Stimulated activated CD8-positive, alpha-beta memory T cell treated with anti-CD3 and anti-CD28 coated beads, Interleukin-4, amount 100 ng/mL, for 4 hours (primary cell): ENCODE results near the gene SMARCD1.

Experiments used
- DNase-seq, 2 donors: peaks; one replicate each; pipeline ENCODE4 v3.0.0-alpha.2; 2020; ENCODE audit warnings: low read depth in 2 of 2, low spot score in 1 of 2

The SMARCD1 gene

DNA sequence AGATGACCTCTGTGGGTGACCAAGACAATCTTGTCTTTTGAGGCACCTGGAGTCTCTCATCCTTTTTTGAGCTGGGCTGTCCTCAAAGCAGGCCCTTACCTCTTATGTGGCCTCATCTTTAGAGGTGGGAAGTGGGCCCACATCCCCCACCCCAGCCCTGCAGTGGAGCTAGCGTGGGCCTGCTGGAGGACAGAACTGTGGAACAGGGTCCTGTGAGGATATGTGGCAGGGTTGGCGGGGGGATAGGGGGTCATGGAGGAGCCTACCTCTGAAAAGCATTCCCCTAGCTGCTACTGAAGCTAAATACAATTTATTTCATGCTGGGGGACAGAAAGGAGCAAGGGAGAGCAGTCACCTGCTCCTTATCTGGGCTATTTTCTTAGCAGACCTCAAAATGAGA is 18.2 kb downstream of the SMARCD1 start:
- no peak for DNase-seq

GRCh38 chr12:50103767-50104321 is 18.7 kb downstream of the SMARCD1 start, which contains the start of gene GPD1:
Gene GPD1 (plus strand): TSS chr12:50104008. CDS start chr12:50104051, 43 bp downstream.
- no peak for DNase-seq

GRCh38 chr12:50104417-50105366 is 19.6 kb downstream of the SMARCD1 start:
- DNase-seq = no peak

DNA sequence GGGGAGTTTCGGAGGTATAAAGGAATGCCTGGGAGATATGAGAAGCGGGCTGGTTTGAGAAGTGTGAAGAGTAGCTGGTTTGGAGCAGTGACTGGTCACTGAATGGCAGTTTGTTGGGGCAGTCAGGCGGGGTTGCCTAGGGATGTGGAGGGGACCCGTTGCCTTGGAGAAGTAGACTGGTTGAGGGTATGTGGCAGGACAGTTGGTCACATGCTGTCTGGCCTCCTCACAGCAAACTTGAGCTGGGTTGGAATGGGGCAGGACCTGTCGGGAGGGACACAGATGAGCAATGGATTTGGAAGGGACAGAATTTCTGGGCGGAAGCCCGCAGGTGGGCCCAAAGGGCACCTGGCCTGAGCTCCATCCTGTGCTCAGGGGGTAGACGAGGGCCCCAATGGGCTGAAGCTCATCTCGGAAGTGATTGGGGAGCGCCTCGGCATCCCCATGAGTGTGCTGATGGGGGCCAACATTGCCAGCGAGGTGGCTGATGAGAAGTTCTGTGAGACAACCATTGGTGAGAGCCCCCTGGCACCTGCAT is 20.8 kb downstream of the SMARCD1 start:
- no peak for DNase-seq

- no peak for DNase-seq
These were observed 21.8 kb downstream of the SMARCD1 start for GRCh38 chr12:50106907-50107306.

GRCh38 chr12:50107416-50108268 is 22.5 kb downstream of the SMARCD1 start:
- no peak for DNase-seq

DNA sequence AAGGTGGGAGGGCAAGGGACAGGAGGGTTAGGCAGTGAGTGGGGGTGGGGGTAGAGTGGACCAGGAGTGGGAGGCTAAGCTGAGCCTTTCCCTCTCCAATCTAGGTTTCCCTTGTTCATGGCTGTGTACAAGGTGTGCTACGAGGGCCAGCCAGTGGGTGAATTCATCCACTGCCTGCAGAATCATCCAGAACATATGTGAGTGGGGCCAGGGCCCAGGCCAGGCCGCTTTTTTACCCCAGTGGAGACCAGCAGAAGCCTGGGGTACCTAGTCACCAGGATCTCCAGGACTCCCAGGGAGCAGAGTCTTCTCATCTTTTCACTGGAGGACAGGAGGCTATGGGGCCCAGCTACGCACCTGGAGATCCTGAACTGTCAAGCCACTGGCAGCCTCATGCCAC is 24.2 kb downstream of the SMARCD1 start:
- DNase-seq = no peak

DNA sequence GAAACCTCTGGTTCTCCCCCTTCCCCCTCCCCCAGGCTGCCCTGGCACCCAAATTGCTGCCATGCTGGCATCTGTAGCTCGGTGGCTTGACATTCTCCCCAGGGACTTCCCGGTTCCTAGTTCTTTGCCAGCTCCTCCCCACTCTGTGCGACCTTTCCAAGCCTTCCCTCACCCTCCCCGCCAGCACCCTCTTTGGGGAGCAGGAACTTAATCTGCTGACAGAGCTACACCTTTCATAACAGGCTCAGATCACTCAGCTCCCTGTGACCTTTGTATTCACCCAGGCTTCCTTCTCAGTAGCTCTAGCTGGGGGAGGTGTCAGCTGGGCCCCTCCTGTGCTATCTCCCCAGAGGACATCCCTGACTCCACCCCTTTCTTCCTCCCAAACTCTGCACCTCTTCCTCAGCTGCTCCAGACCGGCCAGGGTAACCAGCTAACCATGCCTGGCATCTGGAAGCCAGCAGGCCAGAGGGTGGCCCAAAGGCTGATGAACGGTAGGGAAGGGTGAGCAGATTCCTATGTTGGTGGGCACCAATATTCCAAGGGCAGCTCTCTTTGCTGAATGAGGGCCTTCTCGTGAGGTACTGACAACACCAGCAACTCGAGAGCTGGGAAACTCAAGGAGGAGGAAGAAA is 25.1 kb downstream of the SMARCD1 start:
- no peak for DNase-seq

- DNase-seq = no peak
These were observed 25.7 kb downstream of the SMARCD1 start for GRCh38 chr12:50110762-50111351.

GRCh38 chr12:50111395-50111692 is 26.2 kb downstream of the SMARCD1 start:
- DNase-seq = no peak

DNA sequence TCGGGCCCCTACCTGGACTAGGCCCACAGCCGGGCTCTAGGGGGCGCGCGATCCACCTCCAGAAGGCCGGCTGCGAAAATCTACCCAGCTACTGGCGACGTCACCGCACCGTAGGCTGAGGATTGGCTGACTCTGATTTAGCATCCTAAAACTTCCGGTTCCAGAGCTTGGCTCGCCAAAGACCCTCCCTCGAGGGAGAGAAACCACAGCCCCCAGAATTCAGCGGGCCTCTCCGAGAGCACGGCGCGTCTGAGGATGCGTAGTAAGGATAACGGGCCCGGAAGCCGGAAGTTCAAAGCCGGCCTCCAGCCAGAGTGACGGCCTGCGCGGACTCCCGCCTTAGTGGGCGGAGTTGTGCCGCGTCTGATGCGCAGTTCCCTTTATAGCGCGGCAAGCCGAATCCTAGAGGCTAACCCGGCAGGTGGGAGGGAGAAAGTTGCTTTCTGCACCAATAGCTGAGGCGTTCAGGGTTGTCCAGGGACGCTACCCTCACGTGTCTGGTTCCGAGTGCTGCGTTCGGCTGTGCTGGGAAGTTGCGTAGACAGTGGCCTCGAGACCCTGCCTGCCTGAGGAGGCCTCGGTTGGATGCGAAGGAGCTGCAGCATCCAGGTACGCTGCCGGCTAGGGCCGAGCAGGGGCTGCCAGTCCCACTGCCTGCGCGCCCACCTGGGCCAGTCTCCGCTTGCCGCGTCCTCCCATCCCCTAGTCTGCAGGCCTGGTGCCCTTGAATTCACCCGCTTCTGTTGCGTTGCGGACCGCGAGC is 26.7 kb downstream of the SMARCD1 start, which contains the start of gene COX14:
Gene COX14 (plus strand): TSS at position 544 of the 763 bp plus-strand sequence. CDS start 7,808 bp downstream, outside the sequence.
- peak; percentile 98 to 99 for DNase-seq

GRCh38 chr12:50112456-50113218 is 27.5 kb downstream of the SMARCD1 start:
- DNase-seq = no peak

- DNase-seq = no peak
These were observed 32.0 kb downstream of the SMARCD1 start for GRCh38 chr12:50117057-50117622.

DNA sequence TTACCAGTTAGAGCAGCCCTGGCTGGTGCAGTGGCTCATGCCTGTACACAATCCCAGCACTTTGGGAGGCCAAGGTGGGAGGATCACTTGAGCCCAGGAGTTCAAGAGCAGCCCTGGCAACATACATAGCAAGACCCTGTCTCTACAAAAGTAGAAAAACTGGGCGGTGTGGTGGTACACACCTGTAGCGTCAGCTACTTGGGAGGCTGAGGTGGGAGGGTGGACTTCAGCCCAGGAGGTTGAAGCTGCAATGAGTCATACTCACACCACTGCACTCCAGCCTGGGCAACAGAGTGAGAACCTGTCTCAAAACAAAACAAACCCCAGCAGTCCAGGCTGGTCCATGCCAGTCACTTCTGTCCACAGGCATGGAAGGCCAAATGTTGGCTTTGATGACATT is 34.2 kb downstream of the SMARCD1 start:
- no peak for DNase-seq

- DNase-seq = no peak
These were observed 35.4 kb downstream of the SMARCD1 start for GRCh38 chr12:50120521-50120920.

DNA sequence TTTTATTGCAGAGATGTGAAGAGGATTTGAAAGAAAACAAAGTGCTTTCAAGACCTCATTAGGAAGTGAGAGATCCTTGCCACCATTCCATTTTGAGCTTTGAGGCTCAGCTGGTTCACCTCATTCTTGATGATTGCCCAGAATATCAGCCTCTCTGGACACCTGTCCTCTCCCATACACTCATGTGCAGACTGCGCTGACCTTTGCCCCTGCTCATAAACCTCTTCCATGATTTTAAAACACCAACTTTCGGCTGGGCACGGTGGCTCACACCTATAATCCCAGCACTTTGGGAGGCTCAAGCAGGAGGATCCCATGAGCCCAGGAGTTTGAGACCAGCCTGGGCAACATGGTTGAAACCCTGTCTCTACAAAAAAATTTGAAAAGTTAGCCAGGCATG is 35.8 kb downstream of the SMARCD1 start:
- DNase-seq = no peak

- DNase-seq = no peak
These were observed 36.5 kb downstream of the SMARCD1 start for GRCh38 chr12:50121641-50122040.

DNA sequence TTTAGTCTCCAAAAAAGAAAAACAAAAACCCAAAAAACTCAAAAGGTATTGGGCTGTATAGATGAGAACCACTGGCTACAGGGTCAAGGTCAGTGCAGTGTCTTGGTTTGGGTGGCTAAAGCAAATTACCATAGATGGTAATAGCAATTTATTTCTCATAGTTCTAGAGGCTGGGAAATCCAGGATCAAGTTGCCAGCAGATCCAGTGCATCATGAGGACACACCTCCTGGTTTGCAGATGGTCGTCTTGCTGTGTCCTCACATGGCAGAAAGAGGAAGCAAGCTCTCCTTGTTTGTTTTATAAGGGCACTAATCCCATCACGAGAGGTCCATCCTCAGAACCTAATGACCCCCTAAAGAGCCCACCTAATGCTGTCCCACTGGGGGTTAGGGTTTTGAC is 38.1 kb downstream of the SMARCD1 start:
- DNase-seq = no peak

GRCh38 chr12:50127546-50127945 is 42.4 kb downstream of the SMARCD1 start:
- DNase-seq = no peak
